Activated CD4-positive, alpha-beta T cell treated with anti-CD3 and anti-CD28 coated beads, Interleukin-2, Interleukin-6, amounts not matched to agents 100 ng/mL and 50 ng/mL, durations not matched to agents 16 hours and 8 hours (primary cell): ENCODE data around the gene MTHFD2L.
"Not testable (repeated sequence)": the region's sequence is repeated elsewhere in the genome, so short reads cannot be mapped to it uniquely, and the experiment has no call there.

Experiments
- DNase-seq: peaks from one replicate; pipeline ENCODE4 v3.0.0-alpha.2; 2020

MTHFD2L gene

DNA sequence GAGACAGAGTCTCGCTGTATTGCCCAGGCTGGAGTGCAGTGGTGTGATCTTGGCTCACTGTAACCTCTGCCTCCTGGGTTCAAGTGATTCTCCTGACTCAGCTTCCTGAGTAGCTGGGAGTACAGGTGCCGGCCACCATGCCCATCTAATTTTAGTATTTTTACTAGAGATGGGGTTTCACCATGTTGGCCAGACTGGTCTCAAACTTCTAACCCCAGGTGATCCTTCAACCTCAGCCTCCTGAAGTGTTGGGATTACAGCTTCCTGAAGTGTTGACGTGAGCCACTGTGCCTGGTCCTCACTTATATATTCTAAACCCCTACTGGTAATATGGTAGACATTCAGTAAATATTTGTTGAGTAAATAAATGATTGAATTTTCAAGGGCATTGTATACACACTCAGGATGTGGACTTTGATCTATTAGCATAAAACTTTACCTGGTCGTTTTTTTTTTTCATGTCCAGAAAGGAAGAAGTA is 33.0 kb downstream of the MTHFD2L start:
- DNase-seq, result no peak

DNA sequence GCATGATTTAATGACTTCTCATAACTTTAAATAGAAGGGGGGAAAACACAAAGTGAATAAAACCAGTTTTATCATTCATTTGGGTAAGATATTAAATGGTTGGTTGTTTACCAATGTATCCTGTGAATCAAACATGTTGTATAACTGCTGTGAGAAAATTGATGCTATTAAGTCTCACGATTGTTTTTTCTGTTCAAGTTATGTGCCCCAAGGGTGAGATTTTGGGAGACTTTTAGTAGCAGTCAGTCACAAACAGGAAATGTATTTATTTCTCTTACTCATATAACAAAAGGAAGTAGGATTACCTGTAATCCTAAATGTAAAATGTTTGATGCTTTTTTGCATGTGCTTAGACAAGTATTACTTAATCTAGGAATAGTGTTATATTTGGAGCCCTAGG is 39.2 kb downstream of the MTHFD2L start:
- no peak for DNase-seq

DNA sequence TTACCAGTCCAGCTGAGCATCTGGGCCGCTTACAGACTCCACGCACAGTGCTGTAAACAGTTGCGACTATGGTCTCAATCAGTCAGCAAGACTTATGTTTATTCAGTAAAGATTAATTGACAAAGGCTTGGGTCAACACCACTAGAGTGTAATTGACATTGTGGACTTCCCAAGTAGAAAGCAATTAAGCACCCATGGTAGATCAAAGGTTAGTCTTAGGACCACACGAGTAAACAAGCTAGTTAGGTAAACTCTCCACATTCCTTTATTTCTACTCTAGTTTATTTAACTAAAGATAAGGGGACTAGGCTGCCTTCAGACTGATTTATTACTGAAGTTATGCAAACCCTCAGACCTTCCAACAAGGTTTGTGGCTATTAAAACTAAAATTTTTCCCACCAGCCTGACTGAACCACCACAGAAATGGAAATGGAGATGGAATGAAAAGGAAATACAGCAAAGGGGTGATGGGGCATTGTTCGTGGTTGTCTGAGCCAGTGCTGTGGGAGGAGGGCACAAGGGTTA is 44.2 kb downstream of the MTHFD2L start:
- no peak for DNase-seq

DNA sequence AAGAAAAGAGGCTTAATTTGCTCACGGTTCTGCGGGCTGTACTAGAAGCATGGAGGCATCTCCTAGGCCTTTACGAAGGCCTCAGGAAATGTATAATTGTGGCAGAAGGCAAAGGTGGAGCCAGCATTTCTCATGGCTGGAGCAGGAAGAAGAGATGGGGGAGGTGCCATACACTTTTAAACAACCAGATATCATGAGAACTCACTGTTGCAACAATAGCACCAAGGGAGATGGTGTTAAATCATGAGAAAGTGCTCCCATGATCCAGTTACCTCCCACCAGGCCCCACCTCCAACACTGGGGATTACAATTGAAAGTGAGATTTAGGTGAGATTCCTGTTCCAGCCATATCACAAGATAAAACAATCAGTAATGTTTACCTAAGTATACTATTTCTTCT is 45.5 kb downstream of the MTHFD2L start:
- DNase-seq, result no peak

DNA sequence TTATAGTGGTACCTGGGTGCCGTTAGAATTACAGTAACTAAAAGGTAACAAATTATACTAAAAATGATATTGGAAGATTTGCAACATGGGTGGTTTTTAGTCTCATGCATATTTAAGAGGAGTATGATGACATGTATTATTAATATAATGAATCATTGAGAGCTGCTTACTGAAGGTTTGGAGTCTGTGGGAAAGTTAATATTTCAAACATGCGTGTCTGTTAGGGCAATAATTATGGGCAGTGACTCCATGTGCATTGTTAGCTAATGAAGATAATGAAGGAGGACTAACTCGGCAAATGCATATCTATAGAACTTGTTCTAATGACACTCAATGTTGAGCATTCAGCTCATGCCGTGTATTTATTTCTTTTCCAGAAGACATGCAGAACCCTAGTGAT is 47.1 kb downstream of the MTHFD2L start:
- DNase-seq, result no peak

DNA sequence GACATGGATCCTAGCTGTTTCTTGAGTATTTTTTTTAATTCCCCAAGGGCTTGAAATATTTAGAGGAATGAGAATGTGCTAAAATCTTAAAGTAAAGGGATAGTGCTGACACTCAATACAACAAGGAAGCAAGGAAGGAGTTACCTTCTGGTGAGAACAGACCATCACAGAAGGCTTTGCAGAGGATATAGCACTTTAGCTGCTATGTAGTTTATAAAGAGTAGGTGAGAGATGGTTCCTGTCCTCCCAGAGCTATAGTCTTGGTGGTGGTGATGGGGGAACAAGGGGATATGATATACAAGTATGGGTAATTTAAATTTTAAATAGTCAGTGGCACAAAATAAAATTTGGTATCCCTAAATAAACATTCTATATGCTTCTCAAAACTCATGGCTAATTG is 47.6 kb downstream of the MTHFD2L start:
- DNase-seq, result no peak

DNA sequence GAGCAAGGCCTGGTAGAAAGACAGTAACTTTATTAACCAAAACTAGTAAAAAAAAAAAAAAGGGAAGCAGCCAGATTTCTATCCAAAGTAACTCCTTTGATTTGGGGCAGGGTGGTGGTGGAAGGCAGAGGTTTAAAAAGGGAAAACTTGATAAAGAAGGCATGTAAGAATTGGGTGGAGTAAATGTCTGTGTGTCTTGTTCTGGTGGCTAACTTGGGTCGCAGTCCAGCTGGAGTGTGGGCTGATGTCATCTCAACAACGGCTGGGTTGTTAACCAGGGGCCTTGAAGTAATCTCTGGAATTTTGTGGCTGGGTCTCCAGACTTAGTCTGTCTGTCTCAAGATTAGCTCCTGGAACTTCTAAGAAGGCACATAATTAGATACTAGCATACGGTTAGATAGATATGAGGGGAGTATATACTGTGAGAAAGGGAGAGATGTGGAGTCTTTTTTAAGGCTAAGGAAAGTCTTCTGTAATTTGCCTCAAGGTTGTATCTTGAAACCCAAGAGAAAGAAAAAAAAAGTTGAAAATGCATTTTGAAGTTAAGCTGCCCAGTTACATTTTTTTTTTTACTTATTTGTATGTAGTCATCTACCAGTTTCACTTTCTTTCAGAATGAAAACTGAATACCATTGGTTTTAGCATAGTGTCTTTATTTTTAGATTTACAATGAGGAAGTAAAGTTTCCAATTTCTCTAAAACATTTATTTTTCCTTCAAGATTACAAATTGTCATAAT is 48.3 kb downstream of the MTHFD2L start:
- no peak for DNase-seq

DNA sequence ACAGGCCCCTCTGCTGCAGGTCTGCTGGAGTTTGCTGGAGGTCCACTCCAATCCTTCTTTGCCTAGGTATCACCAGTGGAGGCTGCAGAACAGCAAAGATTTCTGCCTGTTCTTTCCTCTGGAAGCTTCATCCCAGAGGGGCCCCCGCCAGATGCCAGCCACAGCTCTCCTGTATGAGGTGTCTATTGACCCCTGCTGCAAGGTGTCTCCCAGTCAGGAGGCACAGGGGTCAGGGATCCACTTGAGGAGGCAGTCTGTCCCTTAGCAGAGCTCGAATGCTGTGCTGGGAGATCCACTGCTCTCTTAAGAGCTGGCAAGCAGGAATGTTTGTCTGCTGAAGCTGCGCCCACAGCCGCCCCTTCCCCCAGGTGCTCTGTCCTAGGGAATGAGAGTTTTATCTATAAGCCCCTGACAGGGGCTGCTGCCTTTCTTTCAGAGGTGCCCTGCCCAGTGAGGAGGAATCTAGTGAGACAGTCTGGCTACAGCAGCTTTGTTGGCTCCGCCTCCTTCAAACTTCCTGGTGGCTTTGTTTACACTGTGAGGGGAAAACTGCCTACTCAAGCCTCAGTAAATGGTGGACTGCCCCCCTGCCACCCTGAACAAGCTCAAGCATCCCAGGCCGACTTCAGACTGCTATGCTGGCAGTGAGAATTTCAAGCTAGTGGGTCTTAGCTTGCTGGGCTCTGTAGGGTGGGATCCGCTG is 56.7 kb downstream of the MTHFD2L start:
- not testable (repeated sequence) for DNase-seq

DNA sequence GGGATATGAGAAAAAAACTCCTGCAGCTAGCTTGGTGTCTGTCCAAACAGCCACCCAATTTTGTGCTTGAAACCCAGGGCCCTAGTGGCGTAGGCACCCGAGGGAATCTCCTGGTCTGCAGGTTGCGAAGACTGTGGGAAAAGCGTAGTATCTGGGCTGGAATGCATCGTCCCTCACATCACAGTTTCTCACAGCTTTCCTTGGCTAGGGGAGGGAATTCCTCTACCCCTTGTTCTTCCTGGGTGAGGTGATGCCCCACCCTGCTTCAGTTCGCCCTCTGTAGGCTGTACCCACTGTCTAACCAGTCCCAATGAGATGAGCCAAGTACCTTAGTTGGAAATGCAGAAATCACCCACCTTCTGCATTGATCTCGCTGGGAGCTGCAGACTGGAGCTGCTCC is 57.3 kb downstream of the MTHFD2L start:
- not testable (repeated sequence) for DNase-seq

DNA sequence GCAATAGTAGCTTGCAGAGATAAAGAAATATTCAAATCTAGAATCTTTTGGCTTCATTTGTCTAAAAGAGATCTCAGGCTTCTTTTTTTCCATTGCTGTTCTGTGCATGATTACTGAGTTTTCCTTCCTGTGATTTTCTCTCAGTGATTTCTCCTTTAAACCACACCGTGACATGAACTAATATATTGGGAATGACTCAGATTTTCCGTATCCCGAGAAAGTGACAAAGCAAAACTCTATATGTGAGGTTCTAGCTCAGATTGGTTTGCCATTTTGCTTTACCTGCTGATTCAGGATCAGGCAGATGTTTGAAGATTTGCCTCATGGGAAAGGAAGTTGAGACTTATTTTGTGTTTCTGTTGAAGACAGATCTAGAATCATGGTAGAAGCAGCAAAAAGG is 59.4 kb downstream of the MTHFD2L start:
- no peak for DNase-seq

DNA sequence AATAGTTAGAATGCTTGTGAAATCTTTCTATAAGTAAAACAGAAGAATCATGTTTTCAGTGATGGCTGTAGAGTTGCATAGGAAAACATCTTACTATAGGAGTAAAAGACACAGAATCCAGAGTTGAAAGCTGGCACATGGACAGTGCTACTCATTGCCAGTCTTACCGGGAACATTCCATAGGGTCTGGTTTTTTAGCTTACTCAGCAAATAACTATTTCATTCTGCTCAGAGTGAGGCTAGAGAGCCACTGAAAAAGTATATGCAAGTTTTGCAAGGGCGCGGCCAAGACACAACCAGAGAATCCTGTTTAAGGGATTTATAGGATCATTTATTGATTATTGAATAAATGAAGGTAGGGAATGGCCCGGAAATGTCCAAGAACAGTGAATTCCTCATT is 60.3 kb downstream of the MTHFD2L start:
- DNase-seq, result no peak

DNA sequence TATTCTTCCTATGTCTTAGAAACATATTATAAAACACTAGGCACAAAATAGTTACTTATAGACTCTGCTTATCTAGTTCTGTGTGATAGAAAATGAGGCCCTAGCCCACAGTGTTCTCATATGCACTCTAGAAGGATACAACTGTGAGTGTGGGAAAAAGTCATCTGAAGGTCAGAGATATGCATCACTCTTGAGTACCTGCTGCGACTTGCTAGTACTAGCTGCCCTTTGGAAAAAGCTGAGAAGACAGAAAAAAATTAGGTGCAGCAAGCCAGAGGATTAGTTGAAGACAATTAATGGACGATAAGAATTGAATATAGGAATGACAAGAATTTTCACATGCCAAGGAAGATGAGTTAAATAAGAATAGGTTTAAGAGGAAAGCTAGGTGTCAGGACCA is 61.3 kb downstream of the MTHFD2L start:
- DNase-seq, result no peak

DNA sequence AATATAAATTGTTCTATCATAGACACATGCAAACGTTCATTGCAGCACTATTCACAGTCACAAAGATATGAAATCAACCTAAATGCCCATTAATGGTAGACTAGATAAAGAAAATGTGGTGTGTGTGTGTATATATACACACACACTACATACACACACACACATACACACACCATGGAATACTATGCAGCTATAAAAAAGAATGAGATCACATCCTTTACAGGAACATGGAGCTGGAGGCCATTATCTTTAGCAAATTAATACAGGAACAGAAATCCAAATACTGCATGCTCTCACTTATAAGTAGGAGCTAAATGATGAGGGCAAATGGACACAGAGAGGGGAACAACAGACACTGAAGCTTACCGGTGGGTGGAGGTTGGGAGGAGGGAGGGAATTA is 65.2 kb downstream of the MTHFD2L start:
- DNase-seq, result no peak

DNA sequence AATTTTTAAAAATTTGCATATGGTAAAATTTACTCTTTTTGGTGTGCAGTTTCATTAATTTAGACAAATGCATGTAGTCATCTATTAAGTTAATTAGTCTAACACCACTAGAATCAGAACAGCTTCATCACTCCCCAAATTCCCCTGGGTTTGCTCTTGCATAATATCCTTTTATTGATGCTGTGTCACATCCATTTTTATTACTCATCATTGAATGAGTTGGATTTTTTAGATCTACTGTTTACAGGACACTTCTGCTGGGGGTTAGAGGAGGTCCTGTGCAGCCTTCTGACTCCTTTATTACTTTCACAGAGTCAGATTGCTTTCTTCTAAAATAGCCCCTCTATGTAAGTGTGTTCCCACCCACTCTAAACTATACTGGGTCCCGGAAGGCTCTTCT is 65.9 kb downstream of the MTHFD2L start:
- peak; percentile 14 for DNase-seq

DNA sequence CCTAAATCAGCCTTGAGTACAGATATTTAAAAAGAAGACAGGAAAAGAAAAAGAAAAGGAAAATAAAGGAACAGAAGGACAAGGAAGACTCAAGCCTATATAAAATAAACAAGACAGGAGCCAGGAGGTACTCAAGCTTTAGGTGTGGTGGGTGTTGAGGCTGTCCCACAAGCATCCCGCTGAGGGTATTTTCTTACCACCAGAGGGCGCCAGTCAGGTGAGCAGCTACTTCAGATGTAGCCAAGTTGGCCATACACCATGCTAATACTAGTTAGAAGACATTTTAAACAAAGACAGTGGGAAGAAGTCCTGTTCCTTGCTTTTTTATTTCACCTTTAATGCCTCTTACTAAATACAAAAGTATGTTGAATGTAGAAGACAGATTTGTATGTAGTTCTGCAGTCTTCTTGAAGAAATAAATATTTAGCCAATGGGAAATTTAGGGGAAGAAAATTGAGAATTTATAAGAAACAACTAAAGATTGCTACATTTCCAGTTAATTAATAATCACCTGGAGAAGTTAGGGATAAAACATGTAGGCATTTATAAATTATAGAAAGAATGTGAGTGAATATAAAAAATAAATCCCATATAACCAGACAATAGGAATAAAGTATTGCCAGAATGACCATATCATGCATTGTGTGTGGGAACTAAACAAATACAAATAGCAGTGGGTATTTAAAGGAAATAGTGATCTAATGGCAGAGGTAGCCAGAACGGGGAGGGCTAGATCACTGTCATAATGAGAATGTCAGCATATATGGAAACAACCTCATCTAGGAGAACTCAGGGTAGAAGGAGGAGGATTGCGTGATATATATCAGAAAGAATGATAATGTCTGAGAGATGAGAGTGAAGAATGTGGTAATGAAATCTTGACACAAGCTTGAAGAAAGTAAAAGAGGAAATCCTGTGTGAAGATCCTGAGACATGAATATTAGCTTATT is 71.0 kb downstream of the MTHFD2L start:
- peak; percentile 89 for DNase-seq

DNA sequence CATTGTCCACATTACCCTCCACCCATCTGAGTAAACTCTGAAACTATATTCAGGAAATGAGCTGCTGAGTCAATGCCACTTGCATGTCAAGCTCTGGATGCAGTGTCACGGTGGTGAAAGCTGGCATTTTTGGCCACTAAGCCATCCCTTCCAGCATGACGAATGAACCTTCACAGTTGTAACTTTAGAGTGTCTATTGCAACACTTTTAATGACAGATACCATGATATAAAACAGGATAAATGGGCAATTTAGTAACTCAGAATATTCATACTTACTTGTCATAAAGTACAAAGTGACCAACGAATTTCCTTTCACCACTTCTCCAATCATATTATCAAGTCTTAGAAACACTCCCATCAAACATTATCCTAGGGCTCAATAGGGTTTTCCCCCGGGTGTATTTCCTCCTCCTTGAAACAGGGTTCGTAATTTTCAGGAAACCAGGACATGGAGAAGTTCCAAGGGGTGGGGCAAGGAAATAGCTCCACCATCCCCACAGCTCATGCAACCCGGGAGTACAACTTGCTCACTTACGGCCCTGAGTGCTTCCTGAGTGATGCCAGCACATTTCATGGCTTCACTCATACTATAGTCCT is 73.1 kb downstream of the MTHFD2L start:
- DNase-seq, result peak; percentile 76

DNA sequence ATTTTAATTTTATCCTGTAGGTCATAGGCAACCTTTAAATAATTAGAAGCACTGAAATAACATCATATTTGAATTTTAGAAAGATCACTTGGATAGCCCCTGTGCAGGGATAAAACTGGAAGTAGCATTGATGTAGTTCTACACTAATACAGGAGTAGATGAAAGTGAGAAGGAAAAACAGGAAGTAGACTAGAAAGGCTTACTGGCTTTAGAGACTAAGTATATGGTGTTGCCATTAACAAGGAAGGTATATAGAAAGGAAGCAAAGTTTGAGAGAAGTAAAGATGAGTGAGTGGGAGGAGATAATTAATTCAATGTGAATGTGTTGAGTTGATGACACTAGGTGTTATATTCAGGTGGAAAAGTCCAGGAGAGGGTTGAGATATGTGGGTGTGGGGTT is 77.2 kb downstream of the MTHFD2L start:
- DNase-seq, result no peak

DNA sequence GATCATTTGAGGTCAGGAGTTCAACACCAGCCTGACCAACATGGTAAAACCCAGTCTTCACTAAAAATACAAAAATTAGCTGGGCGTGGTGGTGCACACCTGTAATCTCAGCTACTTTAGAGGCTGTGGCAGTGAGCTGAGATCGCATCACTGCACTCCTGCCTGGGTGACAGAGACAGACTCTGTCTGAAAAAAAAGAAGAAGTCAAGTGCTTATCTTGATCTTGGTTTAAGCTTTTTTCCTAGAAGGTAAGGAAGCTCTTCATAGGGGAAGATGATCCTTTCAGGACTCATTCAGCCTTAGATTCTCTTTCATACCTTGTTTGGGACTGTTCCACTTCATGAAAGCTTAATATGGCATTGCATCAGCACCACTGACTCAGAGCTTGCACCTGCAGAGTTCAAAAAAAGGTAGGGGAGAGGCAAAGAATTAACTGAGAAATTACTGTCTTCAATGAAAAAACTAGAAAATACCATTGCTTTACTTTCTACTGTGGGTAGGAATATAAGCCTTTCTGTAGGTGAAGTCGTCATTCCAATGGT is 79.6 kb downstream of the MTHFD2L start:
- no peak for DNase-seq

DNA sequence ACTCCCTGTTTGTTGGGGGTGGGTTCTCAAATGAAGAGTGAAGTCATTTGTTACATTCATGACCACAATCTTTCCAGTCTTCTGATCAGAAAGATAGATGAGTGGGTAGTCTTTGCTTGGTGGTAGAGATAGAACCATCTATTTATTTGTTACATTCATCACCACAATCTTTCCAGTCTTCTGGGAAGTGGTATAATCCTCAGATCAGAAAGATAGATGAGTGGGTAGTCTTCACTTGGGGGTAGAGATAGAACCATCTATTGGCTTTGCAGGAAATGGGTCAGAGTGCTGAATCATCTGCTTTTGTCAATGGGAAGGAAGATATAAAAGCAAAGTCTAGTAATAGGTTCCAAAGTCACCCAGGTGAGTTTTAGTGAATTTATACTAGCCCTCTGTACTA is 86.1 kb downstream of the MTHFD2L start:
- peak; percentile 22 for DNase-seq

DNA sequence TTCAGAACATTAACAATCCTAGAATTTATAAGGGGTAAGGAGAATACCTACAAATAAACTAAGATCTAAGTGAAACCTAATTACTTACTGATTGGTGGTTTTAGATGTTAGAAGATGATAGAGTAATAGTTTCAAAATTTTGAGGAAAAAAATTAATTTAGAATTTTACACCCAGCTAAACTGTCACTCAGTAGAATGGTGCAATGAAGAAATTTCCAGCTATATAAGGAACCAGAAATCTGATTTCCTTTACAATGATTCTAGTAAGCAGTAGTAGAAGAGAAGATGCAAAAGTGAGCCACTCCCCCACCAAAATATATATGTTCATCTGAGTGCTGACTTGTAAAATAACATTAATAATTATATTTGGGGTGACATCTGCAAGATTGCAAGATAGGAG is 95.0 kb downstream of the MTHFD2L start:
- no peak for DNase-seq

DNA sequence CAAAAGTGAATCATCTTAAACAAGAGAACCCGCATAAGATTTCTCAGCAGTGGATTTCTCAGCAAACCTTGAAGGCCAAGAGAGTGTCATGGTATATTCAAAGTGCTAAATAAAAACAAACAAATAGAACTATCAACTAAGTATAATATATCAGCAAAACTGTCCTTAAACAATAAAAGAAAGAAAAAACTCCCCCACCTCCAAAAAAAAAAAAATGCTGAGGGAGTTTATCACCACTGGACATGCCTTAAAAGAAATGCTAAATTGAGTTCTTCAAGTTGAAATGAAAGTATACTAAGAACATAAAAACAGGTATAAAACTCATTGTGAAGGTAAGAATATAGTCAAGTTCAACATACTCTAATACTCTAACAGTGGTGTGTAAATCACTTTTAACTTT is 96.5 kb downstream of the MTHFD2L start:
- DNase-seq, result no peak

DNA sequence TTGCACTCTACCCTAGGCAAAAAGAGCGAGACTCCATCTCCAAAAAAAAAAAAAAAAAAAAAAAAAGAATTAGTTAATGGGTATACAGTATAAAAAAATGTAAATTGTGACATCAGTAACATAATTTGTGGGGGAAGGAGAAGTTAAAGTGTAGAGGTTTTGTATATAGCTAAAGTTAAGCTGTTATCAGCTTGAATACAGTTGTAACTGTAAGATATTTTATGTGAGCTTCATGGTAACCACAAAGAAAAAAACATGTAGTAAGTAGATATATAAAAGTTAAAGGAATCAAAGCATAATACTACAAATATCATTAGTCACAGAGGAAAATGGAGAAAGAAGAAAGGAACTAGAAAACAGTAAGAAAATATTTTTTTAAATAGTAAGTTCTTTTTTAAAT is 97.2 kb downstream of the MTHFD2L start:
- DNase-seq, result no peak

DNA sequence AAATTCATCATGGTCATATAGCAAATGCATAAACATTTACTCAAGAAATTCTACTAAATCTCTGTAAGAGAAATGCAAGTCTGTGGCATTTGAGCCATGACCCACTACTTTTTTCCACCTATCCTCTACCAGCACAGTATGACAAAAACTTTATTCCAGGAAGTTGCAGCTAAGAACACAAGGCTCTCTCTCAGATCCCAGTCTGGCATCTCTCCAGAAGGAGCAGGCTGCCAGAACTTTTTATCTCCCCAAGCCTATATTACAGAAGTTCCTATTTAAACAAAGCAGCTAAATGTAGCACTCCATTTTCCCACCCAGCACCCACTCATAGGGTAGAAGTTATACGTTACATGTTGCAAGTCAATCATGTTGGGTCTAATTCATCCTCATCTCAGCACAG is 101.0 kb downstream of the MTHFD2L start:
- DNase-seq, result no peak
